Fibroblast of pulmonary artery (primary cell): ENCODE results near the gene PITPNM3.

Experiments
- DNase-seq: peaks from one replicate; pipeline ENCODE4 v3.0.0-alpha.2; 2010; ENCODE audit warnings: low read depth
- H3K4me3 ChIP-seq: replicated peaks from 2 replicates; pipeline ENCODE4 v1.5.1; 2011; ENCODE audit warnings: low read depth, mild to moderate bottlenecking, control low read depth, low read length, moderate library complexity
- TF ChIP-seq, protein P1 (sequence below): IDR thresholded peaks from 2 replicates; pipeline ENCODE4 v1.5.1; 2011; ENCODE audit warnings: mild to moderate bottlenecking, control low read depth, low read length, inconsistent platforms; ENCODE audit errors: missing control alignments

Gene PITPNM3

DNA sequence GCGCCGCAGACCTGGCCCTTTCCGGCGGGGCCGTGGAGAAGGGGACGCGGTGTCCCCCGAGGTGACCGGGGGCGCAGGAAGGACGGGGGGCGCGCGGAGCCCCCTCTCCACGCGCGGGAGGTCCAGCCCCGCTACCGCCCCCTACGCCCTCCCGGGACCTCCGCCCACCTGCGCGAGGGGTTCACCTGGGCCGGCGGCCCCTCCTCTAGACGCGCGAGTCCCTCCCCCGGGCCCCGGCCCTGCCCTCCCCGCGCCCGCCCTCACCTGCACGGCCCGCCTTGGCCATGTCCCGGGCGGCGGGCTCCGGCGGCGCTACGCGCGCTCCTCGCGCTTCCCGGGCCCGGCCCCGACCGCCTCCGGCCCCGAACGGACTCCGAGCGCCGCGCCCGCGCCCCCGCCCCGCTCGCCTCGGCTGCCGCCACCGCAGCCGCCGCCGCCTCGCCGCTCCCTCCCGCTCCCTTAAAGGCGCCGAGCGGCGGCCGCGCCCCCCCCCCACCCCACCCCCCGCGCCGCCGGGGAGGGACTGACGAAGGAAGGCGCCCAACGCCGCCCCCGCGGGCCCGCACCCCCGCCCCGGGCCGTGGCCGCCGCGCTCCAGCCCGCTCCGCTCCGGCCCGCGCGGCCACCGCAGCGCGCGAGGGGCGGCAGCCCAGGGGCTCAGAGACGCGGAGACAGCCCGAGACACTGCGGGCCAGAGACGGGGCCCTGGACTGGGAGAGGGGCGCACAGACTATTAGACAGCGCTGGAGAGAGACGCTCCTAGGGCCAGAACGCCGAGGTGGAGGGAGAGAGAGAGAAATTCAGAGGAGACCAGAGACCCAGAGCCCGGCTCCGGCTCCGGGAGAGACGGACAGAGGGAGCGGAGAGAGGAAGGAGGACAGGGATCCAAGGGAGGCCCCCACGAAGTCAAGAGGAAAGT lies at the start of gene PITPNM3:
Gene PITPNM3 (minus strand): TSS at position 435 of the 919 bp plus-strand sequence. CDS start 149 bp downstream, at position 286.
- peak within 1 kb of the TSS; percentile 43 for H3K4me3 ChIP-seq
- DNase-seq, result no peak
- TF ChIP-seq, protein P1, sequence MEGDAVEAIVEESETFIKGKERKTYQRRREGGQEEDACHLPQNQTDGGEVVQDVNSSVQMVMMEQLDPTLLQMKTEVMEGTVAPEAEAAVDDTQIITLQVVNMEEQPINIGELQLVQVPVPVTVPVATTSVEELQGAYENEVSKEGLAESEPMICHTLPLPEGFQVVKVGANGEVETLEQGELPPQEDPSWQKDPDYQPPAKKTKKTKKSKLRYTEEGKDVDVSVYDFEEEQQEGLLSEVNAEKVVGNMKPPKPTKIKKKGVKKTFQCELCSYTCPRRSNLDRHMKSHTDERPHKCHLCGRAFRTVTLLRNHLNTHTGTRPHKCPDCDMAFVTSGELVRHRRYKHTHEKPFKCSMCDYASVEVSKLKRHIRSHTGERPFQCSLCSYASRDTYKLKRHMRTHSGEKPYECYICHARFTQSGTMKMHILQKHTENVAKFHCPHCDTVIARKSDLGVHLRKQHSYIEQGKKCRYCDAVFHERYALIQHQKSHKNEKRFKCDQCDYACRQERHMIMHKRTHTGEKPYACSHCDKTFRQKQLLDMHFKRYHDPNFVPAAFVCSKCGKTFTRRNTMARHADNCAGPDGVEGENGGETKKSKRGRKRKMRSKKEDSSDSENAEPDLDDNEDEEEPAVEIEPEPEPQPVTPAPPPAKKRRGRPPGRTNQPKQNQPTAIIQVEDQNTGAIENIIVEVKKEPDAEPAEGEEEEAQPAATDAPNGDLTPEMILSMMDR, result no peak

DNA sequence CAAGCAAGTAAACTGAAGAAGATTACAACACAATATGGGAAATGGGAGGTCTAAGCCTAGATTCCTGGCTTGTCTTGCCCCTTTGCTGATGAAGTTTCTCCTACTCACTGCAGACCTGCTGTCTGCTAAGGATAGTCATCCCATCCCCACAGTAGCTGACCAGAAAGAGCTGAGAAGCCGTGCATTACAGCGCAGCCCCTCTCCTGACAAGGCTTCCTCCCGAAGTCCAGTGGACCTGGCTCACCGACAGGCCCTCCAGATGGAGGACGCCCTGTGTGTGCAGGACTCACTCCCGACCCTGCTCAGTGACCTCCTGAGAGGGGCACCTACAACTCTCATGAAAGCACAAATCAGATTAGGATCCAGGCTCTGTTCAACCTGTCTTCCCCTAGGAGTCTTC lies 48.8 kb upstream of the PITPNM3 start:
- H3K4me3 ChIP-seq, result no peak overlapping the region
- TF ChIP-seq, protein P1, result no peak
- DNase-seq, result no peak

DNA sequence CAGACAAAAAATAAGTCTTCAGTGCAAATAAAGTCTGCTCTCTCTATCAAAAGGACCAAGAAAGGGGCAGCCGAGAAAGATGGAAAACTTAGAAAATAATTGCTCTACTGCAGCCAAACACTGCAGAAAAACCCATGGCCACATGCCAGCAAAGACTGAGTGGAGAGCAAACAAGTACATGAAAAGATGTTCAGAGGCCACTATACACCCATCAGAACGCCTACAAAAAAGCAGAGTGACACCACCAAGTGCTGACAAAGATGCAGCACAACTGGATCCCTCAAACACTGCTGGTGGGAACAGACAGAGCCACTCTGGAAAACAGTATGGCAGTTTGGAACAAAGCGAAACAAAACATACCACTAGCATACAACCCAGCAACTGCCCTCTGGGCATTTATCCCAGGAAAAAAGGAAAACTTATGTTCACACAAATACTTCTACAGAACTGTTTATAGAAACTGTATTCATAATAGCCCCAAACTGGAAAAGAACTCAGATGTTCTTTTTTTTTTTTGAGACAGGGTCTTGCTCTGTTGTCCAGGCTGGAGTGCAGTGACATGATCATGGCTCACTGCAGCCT lies 47.5 kb upstream of the PITPNM3 start:
- no peak overlapping the region for H3K4me3 ChIP-seq
- TF ChIP-seq, protein P1, result no peak
- peak; percentile 22 for DNase-seq

DNA sequence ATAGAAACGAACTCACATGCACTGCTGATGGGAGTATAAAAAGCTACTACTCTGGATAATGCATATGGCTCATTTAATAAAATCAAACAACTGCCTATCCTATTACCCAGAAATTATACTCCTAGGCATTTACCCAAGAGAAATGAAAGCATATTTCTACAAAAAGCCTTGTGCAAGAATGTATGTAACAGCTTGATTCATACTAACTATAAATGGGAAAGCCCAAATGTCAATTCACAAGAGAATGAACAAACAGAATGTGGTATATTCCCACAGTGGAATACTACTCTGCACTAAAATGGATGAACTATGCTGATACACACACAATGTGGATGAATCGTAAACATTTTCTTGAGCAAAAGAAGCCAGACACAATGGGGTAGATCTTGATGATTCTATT lies 45.8 kb upstream of the PITPNM3 start:
- TF ChIP-seq, protein P1, result no peak
- no peak for DNase-seq
- H3K4me3 ChIP-seq, result no peak overlapping the region

DNA sequence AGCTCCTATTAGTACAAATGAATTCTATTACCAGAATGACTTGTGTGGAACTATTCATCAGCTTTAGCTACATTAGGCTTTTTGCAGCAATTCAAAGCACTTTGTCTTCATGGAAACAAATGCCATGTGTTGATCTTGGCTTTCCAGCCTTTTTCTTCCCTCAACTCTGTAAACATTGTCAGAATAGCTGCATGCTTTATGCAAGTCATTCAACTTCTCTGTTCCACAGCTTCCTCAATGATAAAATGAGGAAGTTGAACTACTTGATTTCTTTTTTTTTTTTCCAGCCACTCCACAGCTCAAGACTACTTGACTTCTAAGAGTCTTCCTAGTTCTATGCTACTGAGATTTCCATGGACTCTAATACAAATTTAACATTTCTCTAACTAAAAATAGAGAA lies 43.0 kb upstream of the PITPNM3 start:
- no peak overlapping the region for H3K4me3 ChIP-seq
- TF ChIP-seq, protein P1, result no peak
- DNase-seq, result no peak

DNA sequence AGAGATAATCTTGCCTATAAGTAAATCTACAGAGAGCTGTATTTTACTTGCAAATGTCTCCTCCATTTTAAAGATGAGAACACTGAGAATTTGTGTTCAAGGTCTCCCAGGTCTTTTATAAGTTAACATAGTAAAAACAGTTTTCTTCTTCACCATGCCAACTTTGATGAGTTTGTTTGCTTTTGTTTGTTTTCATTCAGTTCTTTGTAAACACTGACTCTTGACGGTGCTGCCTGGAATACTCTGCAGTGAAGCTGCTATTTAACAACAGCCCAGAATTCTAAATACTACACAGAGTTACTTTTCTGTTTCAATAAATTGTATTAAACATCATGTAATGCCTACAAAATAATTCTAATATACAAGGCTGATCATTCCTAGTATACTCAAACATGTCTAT lies 41.4 kb upstream of the PITPNM3 start:
- TF ChIP-seq, protein P1, result no peak
- no peak for DNase-seq
- H3K4me3 ChIP-seq, result no peak overlapping the region
